HG03025 (cell line): ENCODE measurements around the gene PRSS50.

Experiments
- ATAC-seq: cut with Tn5 transposase; IDR thresholded peaks from one replicate; pipeline ENCODE4 v1.9.1; 2021; ENCODE audit warnings: mild to moderate bottlenecking, moderate library complexity; ENCODE audit not compliant: unreplicated experiment, low FRiP score

PRSS50 gene

DNA sequence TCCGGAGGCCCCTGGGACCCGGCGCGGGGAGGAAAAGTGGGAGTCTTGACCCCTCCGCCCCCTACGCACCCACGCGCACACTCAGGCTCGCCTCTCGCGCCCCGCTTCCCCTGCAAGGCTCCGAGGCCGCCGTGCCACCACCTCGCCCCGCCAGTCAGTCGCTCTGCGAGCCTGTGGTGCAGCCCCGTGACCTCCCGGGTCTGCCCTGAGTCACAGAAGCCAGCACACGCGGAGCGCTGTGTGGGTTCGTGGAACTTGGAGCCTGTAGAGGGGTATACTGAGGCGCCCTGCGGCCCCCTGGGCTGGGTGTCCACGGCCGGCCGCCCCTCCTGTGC lies 23.8 kb downstream of the PRSS50 start:
- ATAC-seq, result no peak

DNA sequence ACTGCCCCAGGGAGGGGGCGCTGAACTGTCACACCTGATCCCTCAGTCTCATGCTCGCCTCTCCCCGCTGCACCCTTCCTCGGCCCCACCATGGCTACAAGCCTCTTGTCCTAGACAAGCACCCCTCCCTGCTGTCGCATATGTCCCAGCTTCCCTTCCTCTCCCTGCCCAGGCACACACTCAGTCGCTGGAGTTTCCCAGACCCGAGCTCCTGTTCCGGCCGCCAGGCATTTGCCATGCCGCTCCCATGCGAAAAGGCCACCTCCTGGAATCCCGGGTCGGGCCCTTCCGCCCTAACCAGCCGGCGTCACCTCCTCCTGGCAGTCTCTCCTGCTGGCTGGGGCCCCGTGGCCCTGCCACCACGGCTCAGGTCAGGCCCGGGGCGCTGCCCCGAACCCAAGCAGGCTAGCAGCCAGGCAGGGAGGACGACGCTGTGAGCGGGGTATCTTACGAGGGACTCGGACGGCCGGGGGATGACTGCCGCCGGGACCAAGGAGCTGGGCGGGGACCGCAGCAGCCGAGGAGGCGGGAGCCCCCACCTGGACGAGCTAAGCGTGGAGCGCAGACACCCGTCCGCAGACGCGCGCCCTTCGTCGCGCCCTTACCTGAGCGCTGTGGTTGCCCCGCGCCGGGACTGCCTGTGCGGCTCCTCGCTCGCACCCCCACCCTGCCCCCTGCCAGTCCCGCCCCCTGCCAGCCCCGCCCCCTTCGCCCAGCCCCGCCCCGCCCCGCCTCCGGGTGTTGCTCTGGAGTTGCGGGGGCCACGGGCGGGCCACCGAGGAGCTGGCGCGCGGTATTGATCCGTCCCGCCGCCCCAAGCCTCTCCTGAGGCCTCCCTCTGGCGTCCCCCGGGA lies 24.4 kb downstream of the PRSS50 start, which contains the start of gene ALS2CL:
Gene ALS2CL (minus strand): TSS at position 642 of the 854 bp plus-strand sequence. CDS start 4,239 bp downstream, outside the sequence.
- ATAC-seq, result no peak

DNA sequence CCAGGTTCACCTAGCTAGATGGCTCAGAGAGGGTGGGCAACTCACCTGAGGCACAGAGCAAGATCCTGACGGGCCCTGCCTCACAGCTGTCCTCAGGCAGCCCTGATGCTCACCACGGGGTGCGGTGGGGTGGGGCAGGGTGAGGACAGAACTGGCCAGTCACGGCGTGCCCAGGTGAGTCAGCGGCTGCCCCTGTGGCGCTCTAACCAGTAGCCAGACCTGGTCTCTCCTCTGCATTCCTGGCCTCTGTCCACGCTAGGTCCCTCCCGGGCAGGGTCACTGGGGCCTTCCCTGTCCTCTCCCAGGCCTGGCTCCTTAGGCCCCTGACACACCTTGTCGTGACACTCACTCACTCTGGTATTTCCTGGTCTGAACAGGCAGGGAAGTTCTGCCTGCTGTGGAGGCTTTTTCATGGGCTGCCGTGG lies 25.1 kb downstream of the PRSS50 start:
- no peak for ATAC-seq

DNA sequence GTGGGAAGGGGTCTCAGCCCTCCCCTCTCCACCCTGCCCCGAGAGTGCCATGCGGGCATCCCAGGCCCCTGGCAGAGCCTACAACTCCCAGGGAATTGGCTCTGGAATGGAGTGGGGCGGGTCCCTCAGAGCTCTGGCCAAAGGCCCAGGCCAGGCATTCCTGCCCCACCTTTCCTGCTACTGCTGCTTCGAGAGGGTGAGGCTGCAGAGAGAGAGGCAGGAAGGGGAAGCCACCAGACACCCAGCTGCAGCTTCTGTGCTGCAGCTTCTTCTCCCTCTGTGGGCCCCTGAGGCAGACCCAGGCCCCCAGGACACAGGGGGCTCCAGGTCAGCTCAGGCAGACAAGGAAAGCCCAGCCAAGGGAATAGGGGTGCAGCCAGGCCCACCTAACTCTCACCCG lies 26.9 kb downstream of the PRSS50 start:
- ATAC-seq, result no peak

DNA sequence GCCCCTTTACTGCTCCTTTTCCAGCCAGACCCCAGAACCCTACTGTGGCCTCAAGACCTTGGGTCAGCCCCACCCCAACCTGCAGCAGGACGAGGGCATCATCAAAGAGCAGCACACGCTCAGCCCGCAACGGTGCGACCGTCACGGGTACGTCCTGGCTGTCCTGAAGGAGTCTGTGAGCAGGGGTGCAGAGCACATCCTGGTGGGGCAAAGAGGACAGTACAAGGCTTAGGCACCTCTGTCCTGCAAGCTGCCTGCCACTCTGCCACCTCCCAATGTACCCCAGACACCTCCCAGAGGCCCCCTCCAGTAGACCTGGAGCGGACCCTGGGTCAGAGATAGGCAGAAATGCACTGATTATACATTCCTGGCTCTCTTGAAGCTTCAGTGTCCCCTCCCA lies 32.2 kb downstream of the PRSS50 start:
- ATAC-seq, result no peak

DNA sequence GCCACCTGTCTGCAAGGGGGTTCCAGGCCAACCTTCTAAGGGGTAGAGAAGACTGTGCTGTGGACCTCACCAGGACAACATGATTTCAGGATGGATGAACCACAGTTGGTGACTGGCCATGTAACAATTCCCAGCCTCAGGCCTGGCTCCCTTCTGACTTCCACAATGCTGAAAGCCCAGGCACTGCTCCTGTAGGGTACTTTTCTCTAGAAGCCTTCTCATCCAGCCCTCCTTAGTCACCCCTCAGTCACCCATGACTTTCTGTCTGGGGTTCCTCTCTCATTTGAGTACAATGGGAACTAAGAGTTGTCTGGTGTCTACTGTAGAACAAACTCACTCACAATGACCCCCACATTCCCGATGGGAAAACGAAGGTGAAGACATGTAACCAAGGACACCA lies 32.8 kb downstream of the PRSS50 start:
- no peak for ATAC-seq

DNA sequence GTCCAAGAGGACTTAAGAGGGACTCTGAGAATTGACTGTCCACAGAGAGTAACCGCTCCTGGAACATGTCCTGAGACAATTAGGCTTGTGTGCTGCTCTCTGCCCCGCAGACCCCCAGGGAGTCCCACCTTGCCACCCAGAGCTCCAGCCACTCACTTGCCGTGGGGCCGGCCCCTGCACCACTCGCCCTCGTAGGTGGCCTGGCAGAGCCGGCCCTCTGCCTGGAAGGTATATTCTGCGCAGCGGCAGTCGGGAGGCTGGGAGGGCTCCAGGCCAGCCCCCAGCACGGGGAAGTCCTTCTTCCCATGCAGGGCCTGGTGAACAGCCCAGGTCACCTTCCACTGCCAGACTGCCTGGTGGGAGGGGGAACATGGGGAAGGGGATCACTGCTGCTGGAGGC lies 34.7 kb downstream of the PRSS50 start:
- ATAC-seq, result no peak

DNA sequence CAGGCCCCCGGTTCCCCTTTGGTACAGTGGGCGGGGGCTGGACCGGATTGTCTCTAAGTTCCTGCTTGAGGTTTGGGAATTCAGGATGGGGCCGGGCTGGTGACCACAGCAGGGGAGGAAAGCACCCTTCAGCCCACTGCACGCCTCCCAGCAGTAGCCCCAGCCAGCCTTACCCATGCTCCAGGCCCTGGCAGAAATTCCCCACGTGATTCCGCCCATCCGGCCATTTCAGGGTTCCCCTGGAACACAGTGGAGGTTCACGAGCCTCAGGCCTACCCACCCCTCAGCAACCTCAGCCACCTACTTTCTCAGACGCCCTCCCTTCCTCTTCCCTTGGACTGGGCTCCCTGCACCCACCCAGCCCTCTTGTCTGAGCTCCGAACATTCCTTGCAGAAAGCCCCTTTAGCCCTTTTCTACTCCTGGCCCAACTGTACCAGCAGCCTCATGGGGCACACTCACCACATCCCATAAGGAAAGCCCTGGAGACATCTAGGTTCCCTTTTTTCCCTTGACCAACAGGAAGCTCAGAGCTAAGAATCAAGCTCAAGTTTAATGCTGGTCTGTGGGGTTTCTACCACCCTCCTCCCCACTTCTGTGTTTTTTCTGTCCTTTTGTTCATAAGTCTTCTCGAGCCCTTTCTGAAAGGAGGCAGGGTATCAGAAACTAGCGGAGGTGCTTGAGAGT lies 35.7 kb downstream of the PRSS50 start:
- no peak for ATAC-seq

DNA sequence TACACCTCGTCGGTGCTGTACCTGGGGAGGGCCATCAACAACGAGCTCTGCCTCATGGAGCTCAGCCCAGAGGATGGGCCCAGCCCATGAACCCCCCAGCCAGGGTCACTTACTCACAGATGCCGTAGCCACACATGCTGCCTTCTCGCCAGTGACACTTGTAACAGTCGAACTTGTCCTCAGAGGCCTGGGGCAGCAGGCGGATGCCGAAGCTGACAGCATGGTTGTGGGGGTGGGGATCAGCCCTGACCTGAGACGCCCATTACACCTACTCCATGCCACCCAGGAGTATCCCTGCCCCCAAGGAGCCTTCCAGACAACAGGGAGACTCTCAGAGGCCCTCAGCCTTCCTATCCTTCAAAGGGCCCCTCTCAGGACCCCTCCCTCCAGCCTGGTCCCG lies 36.3 kb downstream of the PRSS50 start:
- ATAC-seq, result no peak

DNA sequence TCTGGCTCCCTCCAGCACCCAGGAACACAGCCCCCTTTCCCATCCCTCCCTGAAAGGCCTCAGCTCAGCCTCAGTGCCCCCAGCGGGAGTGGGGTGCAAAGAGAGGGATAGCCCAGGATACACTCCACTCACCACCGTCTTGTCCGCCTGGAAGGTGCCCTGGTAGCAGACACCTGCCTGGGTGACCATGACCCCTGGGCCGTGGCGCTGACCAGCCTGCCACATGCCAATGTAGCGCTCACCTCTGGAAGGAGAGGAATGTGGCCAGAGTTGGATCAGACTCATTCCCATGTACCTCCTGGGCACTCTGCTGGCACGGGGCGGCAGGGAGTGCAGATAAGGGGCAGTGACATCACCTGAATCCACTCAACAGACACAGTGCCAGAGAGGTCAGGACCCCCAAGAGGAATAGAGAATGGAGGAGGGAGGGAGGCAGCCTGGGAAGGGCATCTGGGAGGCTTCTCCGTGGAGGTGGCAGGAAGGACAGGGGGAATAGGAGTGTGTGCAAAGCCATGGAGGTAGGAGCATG lies 37.3 kb downstream of the PRSS50 start:
- ATAC-seq, result no peak

DNA sequence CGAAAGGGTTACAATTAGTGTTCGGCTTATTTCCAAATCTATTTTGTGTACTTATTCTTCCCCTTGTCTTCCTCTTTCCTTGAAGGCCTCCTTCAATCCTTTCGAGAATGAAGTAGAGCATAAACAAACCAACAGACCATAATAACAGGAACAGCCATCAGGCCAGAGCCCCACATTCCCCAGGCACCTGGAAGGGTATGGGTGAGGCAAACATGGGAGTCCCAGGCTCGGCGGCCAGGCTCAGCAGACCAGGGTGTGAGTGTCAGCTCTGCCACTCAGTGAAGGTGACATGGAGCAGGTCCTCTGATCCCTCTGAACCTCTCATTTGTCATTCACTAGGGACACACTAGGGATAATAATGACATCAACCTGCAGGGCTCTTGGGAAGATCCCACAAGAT lies 38.0 kb downstream of the PRSS50 start:
- ATAC-seq, result no peak

DNA sequence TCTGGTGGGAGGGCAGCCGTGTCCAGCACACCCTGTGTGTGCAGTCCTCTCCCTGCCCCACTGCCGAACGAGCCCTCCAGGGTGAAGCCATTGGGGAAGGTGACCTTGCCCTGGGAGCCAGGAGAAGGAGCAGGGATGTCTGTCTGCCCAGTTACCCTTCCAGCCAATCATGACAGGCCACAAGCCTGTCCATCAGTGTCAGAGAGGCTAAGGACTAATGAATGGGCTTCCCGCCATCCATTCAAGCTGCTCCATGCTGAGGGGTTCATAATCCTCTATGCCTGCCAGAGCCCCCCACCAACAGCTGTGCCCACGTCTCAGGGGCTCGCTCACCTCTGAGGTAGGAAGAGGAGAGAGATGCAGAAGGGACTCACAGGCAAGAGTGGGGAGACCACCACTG lies 39.4 kb downstream of the PRSS50 start:
- no peak for ATAC-seq

DNA sequence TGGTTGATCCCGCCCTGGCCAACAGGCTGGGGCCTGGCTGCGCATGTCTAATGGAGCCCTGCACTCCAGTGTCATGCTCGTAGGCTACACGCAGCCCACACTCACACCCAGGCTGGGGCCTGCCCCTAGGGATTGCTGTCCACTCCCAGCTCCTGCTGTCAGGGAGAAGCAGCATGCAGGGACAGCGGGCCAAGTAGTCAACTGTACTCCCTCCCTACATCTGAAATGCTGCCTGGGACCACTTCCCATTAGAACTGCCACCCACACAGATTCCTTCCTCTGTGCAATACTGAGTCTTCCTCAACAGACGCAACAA lies 40.3 kb downstream of the PRSS50 start:
- no peak for ATAC-seq

DNA sequence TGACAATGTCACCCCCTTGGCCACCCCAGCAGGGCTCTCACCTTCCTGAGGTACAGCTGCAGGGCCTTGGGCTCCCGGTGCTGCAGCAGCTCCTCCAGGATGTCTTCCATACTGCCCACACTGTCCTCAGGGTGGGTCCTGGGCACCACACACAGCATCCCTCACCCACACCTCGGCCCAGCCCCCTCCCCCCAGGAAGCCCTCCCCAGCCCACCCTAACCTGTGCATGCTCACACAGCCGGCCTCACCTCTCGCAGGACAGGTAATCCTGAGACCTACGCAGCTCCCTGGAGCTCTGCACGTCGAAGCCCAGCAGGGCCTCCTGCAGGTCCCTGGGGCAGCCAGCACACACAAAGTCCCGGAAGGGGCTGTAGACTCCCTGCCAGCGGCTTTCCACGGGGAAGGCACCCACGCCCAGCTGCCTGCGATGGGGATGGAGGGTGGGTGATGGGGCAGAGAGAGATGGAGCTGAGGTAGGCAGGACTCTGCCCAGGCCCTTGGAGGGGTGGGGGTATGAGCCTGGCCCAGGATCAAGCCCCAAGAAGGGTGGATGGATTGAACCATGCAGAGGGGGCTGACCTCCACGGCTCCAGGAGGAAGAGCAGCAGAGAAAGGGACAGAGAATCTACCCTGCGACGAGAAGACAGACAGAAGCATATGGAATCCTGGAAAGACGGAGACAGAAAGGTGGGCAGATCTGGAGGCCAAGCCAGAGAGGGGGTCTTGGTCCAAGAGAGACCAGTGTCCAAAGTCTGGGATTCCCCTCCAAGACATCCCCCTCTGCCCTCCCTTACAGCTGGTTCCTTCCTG lies 40.9 kb downstream of the PRSS50 start:
- no peak for ATAC-seq

DNA sequence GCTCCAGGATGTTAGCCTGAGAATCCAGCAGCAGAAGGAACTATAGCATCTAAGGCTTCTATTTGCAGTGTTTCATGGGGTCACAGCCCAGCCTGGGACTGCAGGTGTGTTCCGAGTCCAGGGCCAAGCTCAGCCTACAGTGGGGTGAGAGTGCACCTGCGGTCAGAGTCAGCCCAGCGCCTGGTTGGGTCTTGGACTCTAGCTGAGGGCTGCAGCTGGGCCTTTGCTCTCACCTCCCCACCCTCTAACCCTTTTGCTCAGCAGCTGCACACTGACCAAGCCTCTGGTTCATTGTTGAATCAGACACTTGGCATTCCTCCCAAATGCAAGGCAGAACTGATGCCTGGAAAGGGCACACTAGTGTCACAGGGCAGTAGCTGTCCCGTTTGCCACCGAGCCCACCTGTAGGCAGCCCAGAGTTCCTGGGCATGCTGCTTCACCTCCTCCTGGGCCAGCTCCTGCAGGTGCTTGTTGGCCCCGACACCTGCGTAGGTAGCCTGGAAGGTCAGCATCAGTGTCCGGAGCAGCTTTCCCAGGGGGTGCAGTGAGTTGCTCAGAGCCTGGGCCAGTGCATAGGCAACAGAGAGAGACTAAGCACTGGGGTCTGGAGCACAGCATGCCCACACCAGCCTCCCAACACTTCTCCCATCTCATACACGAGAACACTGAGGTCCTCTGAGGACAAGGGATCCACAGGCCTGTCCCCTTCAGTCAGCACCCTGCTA lies 41.7 kb downstream of the PRSS50 start:
- ATAC-seq, result no peak

DNA sequence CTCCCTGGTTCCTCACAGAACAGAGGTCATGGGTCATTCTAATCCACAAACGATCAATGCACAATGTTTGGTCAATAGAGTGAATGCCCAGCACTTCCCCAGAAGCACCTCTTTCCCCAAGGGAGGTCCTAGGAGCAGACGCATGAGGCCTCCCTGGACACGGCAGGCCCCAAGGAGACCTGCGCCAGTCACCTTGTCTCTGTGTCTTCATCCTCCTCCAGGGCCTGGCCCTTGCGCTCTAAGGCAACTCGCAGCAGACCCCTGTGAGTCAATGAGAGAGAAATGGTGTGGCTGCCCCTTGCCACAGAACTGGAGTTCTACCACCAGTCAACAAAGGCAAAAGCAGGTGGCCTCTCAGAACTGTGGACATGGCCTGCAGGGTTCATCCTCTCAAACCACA lies 42.2 kb downstream of the PRSS50 start:
- ATAC-seq, result no peak

DNA sequence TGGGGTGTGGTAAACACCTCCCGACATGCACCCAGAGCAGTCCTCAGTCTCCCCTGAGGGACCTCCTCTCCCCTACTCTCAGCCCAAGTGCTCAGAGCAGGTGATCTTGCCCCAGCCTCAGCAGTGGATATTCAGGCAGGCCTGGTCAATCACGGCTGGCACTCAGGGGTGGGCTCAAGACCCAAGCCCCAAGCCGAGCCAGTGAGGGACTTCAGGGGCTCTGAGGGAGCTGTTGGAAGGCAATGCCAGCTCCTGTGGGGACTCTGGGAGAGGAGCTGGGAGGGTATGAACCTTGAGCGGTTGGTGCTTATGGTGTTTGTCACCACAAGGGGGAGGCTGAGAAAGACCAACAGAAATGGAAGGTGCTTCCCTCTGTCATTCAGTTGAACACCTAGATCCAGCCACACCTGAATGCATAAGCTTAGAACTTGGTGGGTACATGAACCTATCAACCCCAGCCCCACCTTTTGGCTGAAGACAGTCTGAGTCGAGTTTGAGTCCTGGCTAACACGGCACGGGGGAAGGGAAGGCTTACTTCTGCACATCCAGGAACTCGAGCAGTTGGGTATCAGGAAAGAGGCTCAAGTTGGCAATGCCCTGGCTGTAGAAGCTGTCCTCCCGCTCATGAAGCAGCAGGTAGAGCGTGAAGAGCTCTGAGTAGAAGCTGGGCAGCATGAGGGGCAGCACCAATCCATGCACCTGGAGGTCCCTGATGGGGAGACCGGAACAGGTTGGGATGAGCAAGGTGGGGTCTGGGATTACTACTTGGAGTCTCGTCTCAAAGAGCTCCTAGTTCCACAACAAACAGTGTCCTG lies 43.4 kb downstream of the PRSS50 start:
- no peak for ATAC-seq

DNA sequence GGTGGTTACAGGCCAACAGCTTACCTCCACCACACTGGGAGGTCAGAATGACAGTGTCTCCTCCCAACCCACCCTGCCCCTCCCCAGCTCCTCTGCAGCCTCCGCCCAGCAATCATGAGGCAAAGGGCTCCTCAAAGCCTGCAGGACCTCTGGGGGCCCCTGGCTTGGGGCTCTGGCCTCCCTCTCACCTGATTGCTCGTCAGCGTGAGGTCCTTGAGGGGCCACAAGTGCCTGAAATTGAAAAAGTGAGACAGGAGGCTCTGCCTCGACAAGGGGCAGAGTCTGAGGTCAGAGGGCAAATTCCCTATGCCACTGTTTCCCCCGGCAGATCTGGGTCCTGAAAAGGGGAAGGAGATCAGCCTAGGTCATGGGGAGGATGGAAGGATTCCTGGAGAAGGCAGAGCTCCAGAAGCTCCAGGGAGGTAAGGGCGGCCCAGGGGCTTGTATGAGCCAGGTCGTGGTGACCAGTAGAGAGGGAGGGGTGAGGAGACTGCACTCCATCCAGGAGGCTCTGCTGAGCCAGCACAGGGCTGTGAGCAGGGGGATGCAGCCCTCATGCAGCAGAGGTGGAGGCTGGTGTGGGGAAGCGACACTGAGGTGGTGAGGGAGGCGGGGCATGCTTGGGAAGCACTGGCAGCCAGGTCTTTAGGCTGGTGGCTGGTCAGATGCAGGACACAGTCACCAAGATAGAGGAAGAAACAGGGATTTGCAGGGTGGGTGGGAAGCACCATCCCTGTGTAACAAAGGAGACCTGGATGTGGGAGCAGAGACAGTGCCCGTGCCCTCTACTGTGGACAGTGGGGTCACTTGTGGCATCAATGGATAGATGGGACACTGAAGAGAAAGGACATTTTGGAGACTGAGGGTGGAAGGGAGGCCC lies 44.3 kb downstream of the PRSS50 start:
- ATAC-seq, result no peak

DNA sequence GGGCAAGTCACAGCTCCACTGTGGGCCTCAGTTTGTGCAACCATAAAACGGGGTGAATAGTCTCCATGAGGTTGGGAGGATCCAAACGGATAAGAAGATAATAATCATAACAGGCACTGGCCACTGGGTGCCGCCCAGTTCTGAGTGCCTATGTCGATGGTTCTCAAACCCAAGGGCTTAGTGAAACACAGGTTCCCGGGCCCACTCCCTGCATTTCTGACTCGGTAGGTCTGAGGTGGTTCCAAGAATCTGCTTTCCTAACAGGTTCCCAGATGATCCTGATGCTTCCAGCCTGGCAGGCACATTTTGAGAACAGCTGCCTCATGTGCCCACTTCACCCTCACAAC lies 45.3 kb downstream of the PRSS50 start:
- ATAC-seq, result no peak
